ENCODE results near the gene PADI3.
A peak's percentile ranks its signal among the peaks of the same experiment; 100 is the strongest.

The PADI3 gene, protein sequence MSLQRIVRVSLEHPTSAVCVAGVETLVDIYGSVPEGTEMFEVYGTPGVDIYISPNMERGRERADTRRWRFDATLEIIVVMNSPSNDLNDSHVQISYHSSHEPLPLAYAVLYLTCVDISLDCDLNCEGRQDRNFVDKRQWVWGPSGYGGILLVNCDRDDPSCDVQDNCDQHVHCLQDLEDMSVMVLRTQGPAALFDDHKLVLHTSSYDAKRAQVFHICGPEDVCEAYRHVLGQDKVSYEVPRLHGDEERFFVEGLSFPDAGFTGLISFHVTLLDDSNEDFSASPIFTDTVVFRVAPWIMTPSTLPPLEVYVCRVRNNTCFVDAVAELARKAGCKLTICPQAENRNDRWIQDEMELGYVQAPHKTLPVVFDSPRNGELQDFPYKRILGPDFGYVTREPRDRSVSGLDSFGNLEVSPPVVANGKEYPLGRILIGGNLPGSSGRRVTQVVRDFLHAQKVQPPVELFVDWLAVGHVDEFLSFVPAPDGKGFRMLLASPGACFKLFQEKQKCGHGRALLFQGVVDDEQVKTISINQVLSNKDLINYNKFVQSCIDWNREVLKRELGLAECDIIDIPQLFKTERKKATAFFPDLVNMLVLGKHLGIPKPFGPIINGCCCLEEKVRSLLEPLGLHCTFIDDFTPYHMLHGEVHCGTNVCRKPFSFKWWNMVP

DNA sequence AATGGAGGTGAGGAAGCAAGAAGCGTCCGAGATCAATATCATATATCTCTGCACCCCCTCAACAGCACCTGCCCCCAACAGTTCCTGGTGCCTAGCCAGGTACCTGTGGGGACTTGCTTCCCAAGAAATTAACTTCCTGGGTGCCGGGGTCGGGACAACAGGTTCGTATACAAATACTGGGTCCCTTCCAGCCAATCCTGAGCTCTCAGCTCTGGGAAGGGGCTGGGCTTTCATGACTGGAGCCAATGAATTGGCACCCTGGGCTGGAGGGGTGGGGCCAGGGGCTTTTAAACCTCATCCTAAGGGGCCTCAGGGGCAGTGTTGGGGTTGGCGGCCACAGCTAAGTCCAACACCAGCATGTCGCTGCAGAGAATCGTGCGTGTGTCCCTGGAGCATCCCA lies at the start of gene PADI3:
PADI3 (plus strand) TSS at position 318 of the 400 bp plus-strand sequence; CDS start at position 358, 40 bp downstream.
- no peak for DNase-seq (ENCODE audit: low read depth in 2 of 2, low spot score in 1 of 2)

DNA sequence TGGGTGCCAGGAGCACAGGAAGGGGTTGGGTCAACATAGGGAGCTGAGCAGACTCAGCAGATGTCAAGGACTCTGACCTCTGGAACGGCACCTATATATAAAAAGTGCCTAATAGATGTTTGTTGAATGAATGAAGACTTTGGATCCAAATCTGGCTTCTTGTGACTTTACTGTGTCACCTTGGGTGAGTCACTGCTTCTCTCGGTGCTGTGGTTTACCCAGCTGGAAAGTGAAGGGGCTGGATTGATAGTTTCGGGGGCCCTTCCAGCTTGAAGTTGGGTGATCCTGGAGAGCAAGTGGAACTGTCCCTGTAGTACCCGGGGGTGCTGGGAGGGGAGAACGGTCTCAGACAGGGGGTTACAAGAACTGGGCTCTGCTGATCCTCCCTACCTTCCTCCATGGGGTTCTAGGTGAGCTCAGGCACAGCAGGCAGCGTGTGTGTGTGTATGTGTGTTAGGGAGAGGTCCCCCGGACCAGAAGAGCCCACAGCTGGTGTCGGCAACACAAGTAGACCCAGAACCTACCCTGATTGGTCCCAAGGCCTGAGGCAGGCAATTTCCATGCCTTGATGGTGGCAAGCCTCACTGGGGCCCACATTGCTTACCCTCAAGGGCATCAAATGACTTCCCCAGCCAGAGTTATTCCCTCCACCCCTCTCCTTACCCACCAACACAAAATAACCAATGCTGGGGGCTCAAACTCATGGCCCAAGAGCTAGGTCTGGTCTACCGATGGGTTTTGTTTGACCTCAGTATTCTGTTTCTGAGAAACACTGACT lies 49.4 kb upstream of the PADI3 start:
- DNase-seq (ENCODE audit: low read depth in 2 of 2, low spot score in 1 of 2): no peak

DNA sequence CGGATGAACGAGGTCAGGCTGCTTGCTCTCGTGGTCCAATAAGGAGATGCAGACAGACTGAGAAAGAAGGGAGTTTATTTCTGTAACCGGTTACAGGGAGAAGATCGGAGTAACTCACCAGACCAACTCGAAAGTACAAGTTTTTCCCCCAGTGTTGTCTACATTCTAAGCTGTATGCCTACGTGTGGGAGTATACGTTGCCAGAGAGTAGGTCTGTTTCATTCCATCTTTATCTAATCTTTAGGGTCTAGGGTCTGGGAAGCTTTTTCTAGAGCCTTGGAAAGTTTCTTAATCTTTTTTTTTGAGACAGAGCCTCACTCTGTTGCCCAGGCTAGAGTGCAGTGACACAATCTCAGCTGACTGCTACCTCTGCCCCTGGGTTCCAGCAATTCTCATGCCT lies 48.7 kb upstream of the PADI3 start:
- DNase-seq (ENCODE audit: low read depth in 2 of 2, low spot score in 1 of 2): no peak

DNA sequence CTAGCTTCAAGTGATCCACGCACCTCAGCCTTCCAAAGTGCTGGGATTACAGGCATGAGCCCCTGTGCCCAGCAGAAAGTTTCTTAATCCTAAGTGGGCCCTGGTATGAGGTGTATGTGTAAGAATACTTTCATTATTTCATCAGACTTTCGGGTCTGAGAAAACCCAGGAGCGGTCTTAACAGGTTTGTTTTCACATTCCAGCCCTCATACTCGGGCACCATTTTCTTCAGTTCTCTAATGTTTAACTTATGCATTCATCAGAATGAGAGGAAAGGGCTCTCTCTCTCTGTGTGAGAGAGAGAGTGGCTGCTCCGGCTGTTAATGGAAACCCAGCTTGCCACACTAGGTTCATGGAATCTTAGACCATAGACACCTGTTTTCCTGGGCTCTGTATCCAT lies 48.1 kb upstream of the PADI3 start:
- no peak for DNase-seq (ENCODE audit: low read depth in 2 of 2, low spot score in 1 of 2)

DNA sequence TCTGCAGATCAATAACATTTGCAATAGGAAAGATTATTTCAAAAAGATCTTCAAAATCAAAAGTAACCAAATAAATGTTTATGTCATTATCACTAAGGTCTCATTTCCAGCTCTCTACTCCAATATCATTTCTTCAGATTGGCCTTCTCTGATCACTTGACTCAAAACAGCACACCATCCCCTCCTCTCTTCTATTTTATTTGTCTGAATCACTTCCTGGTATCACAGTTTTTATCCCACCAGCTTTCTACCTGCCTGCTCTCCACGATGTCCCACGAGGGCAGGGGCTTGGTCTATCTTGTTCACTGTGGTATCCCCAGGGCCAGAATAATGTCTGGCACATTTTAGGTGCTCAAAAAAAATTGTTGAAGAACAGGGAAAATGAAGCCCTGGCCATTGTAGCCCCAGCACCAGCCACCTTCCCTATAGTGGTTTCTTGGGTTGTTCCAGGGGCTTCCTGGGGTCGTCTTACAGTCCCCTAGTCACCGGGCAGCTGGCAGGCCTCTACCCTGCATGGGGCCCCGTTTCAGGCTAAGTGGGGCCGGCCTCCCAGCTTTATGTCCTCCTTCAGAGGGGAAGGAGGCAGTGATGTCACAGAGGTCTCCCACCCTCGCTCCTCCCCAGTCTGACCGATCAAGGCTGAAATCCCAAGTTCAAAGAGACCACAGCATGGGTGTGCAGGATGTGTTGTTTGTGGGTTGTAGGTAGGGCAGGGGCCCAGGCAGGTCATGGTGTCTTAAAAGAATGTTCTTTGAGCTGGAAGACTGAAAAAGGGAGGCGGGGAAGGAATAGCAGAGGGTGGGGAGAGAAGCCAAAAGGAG lies 47.5 kb upstream of the PADI3 start:
- no peak for DNase-seq (ENCODE audit: low read depth in 2 of 2, low spot score in 1 of 2)

DNA sequence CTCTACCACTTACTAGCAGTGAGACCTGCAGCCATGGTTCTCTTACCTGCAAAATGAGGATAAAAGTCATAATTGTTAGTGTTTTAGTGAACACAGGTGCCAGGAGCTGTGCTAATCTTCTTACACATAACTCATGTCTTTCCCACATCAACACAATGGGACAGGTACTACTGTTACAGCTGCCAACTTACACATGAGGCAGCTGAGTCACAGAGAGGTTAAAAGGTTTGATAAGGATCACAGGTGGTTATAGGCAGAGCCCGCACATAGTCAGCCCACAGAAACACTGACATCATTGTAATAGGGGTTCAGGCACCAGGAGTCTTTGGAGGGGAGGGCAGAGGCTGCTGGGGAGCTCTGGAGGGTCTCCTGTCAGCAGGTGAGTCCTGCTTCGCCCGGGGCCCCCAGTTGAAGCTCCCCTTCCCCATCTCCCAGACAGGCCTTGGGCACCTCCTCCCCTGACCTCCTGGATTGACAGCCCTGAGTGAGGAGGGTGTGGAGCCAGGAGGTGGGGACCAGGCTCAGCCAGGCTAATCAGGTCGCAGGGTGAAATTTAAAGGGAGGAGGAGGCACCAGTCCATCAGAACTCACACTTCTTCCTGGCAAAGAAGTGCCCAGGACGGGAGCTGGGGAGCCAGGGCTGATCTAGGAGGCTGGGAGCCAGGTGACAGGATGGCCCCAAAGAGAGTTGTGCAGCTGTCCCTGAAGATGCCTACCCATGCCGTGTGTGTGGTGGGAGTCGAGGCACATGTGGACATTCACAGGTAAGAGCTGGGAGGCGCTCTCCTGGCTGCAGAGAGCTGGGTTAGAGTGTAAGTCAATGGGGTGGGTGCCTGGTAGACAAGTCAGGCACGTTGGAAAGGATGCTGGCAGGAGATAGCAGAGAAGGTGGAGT lies 44.1 kb upstream of the PADI3 start, which contains the start of gene PADI1:
PADI1 (plus strand) TSS at position 583 of the 895 bp plus-strand sequence; CDS start at position 673, 90 bp downstream.
- no peak for DNase-seq (ENCODE audit: low read depth in 2 of 2, low spot score in 1 of 2)

DNA sequence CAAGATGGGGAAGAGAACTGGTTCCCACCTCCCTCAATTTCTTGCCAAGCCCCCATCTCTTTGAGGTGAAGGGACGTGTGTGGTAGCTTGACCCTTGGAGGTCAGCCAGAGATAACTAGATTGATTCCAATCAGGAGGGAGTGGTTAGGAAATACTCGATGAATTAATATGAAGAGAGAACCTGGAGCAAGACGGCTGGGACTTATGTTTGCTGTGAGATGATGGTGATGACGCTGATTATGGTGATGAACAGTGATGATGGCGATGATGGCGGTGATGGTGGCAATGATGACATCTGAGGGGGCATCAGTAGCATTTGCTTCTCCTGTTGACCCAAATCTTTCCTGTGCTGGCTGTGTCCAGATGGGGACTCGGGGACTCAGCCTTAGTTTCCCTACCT lies 43.2 kb upstream of the PADI3 start:
- no peak for DNase-seq (ENCODE audit: low read depth in 2 of 2, low spot score in 1 of 2)

DNA sequence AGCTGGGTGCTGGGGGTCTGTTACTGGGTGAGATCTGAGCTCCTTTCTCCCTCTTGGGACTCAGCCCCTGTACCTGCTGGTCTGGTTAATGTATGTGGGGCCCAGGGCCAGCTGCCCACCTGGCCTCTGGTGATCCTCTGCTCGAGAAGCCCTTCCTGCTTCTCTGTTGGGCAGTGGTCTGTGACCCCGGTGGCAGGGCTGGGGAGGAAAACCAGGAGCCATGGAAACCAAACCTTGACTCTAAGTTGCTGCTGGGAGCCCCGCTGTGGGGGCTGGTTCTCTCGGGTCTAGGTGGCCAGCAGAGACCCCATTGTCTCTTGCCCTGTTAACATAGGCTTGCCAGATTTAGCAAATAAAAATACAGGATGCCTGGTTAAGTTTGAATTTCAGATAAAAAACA lies 42.7 kb upstream of the PADI3 start:
- no peak for DNase-seq (ENCODE audit: low read depth in 2 of 2, low spot score in 1 of 2)

DNA sequence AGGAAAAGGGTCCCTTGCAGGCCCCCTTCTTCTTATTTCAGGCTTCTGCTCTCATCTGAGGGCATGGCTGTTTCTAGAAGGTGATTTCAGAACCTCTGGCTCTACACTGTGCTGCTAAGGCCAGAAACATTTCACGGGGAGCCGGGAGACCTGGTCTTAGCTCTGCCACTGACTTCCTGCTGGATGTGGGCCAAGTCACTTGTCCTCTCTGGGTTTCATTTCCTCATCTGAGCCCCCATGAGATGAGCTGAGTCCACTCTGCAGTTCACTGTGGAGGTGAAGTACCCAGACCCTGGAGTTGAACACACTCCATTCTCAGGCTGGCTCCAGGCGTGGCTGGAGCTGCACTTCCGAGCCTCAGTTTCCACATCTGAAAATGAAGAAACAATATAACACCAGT lies 41.9 kb upstream of the PADI3 start:
- DNase-seq (ENCODE audit: low read depth in 2 of 2, low spot score in 1 of 2): no peak

DNA sequence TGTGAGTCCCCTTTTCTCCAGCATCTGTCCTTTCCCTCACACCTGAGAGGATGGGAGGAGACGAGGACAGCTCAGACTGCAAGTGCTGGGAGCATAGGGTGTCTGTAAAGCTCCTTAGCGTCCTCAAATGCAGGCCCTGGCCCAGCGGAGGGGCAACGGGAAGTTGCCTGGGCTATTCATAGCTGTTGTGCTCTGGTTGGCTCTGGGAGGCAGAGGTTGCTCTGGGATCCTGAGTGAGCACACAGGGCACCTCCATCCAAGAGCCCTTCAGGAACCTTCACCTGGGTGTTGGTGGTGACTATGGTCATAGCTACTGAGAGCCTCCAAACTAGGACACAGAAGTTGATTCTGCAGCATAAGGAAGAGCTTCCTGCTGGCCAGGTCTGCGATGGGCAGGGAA lies 41.4 kb upstream of the PADI3 start:
- no peak for DNase-seq (ENCODE audit: low read depth in 2 of 2, low spot score in 1 of 2)

DNA sequence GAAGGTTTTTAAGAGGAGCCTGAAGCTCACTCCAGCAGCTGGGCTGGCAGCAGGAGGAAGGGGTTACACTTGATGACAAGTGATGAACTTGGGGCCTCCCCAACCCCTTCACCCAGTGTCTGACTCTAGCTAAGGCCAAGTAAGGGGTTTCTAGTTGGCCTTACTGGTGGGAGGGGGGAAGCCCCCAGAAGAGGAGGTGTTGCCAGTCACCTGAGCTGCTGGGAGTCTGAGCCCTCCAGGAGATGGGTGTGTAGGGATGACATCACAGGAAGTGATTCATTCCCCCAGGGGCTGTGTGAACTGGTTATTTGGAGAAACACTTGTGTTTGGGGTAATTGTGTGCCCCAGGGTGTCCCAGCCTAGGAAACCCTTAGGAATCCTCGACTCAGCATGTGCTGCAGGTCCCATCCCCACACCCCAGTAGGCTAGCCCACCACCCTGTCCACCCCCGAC lies 40.9 kb upstream of the PADI3 start:
- peak; percentile 16 to 36 for DNase-seq (ENCODE audit: low read depth in 2 of 2, low spot score in 1 of 2)

DNA sequence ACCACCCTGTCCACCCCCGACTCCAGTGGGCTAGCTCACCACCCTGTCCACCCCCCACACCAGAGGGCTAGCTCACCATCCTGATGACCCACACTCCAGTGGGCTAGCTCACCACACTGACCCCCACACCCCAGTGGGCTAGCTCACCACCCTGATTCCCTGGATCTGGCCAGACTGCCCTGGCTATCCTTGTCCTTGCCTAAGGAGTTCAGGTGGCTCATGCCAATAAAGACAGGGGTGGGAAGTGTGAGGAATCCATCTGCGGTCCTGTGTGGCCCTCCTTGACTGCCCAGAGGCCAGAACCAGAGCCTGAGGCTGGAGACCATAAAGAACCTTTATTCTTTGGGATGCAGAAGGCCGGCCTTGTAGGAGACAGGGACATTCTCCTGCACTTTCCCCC lies 40.4 kb upstream of the PADI3 start:
- no peak for DNase-seq (ENCODE audit: low read depth in 2 of 2, low spot score in 1 of 2)

DNA sequence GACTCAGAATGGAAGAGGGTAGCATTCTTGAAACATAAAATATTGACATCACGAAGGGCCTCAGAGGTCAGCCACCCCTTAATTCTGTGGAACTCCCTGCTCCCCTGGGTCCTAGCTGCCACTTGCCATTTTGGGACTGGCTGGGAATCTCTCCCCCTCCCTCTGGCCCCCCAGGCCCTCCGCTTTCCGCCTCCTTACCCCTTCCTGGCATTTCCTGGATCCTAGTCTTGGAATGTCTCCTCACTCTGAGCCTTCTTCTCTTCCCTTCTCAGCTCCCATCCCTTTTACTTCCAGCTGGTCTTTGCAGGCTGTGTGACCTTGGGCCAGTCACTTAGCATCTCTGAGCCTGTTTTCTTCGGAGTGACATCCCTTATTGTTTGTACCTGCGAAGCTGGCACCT lies 39.5 kb upstream of the PADI3 start:
- DNase-seq (ENCODE audit: low read depth in 2 of 2, low spot score in 1 of 2): no peak

DNA sequence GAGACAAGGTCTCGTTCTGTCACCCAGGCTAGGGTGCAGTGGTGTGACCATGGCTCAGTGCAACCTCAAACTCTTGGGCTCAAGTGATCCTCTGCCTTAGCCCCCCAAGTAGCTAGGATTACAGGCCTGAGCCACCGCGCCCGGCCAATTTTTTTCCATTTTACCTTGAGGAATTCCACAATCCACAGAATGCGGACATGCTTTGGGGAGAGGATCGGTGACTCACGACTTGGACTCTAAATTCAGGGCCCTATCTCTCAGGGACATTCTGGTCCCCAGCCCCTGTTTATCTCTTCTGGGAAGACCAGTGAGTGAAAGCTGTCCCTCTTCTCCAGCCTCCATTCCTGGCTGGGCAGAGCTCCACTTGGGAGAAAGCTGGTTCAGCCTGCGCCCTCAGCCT lies 38.7 kb upstream of the PADI3 start:
- no peak for DNase-seq (ENCODE audit: low read depth in 2 of 2, low spot score in 1 of 2)

DNA sequence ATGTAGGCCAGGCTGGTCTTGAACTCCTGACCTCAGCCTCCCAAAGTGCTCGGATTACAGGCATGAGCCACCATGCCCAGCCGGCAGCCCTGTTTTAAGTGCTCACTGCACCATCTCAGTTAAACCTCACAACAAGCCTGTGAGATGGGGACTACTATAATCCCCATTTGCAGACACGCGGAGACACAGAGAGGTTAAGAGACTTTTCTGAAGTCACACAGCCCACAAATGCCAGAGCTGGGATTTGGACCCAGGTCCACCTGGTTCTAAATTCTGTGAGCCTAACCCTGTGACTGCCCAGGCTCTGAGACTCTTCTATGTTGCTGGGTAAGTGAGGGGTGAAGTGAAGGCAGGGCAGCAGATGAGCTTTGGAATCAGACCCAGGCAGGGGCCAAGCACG lies 37.5 kb upstream of the PADI3 start:
- no peak for DNase-seq (ENCODE audit: low read depth in 2 of 2, low spot score in 1 of 2)

DNA sequence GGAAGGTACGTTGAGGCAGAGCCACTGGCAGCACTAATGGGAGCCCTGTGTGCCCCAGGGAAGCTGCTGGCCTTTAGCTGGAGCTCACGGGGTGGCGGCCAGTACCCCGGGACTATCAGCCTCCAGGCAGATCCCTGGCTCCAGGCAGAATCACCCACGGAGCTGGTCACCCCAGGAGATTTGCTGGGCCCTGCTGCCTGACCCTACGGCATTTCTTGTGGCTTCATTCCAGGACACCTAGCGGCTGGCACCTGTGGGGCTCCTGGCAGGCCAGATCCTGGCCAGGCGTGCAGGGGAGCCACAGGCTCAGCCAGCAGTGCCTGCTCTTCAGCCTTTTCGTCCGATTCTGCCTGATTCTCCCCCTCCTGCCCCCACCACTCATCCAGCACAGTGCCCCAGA lies 36.9 kb upstream of the PADI3 start:
- DNase-seq (ENCODE audit: low read depth in 2 of 2, low spot score in 1 of 2): no peak

DNA sequence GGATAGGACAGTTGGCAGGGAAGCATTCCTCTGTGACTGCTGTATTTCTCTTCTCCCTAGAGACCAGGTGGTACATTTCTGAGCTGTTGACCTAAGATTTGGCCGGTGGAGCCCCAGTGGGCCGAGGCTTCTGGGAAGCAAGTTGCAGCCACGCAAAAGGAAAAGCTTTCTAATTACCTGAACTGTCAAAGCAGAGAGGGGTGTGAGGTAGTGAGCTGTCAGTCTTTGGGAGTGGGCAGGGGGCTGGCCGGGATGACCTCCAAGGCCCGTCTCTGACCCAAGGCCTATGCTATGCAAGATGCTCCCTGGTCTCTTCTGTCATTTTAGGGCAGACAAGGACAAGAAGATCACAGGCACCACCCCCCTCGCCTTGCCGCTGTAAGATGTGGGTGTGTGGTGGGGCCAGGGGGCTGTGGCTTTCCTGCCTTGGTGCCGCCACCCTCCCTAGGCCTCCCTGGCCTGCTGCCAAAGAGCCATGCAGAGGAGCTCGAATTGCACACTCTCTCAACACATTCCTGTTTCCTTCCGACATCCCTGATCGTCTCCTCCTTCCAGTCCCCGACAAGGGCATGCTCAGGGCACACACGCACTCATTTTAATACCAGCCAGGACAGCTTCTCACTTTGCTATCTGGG lies 36.3 kb upstream of the PADI3 start:
- DNase-seq (ENCODE audit: low read depth in 2 of 2, low spot score in 1 of 2): peak; percentile 25 to 46

DNA sequence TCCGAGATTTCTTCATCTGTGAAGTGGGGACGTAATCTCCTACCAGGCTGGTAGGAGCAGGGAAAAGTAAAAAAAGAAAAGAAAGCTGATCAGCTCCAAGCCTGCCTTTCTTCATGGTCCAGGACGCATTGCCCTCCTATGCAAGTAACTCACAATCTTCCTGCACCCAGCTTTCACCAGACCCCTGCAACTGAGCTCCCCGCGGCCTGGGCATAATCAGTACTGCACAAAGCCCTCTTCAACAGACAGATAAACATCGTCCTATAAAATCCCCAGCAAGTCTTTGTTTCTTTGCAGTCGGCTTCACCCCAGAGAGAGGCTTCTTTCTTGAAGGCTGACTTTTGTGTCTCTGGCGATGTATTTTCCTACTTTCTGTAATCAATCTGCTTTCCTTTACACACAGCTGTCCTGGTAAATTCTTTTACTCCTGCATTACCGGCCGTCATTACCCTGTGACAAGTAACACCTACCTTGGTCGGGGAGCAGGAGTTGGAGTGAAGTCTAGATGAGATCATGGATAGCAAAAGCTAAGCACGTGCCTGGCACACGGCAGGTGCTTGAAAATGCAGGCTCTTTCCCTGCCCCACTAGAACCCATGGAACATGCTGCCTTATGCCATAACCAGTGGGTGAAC lies 35.6 kb upstream of the PADI3 start:
- no peak for DNase-seq (ENCODE audit: low read depth in 2 of 2, low spot score in 1 of 2)

DNA sequence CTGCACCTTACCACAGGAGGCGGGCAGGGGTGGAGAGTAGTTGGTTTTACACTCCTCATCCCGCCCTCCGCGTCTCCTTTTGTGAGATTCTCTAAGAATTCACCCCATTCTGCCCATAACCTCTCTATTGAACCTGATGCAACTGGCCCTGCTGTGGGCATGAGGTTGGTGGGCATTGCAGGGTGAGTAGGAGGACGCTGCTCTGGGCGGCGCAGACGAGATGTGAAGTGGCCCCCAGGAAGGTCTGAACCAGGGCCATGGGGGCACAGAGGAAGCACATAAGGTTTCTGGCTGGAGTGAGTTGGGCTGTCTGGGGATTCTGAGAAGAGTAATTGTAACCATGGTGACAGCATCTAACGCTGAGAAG lies 35.1 kb upstream of the PADI3 start:
- no peak for DNase-seq (ENCODE audit: low read depth in 2 of 2, low spot score in 1 of 2)

Measured in stimulated activated CD8-positive, alpha-beta memory T cell treated with anti-CD3 and anti-CD28 coated beads, Interleukin-4, amount 100 ng/mL, for 4 hours (primary cell).